Measurements from ENCODE around the gene PKD1.
"Not testable (repeated sequence)": the region's sequence is repeated elsewhere in the genome, so short reads cannot be mapped to it uniquely, and the experiment has no call there.

The PKD1 gene

GRCh38 chr16:2107121-2107790 lies 28.4 kb downstream of the PKD1 start:
- DNase-seq (ENCODE audit: low read depth) = not testable (repeated sequence)

- not testable (repeated sequence) for DNase-seq (ENCODE audit: low read depth)
Measured at GRCh38 chr16:2106211-2106610, 29.5 kb downstream of the PKD1 start.

GRCh38 chr16:2105769-2106168 lies 29.9 kb downstream of the PKD1 start:
- DNase-seq (ENCODE audit: low read depth) = not testable (repeated sequence)

- not testable (repeated sequence) for DNase-seq (ENCODE audit: low read depth)
Measured at GRCh38 chr16:2105291-2105690, 30.4 kb downstream of the PKD1 start.

- DNase-seq (ENCODE audit: low read depth) = not testable (repeated sequence)
Measured at GRCh38 chr16:2104464-2104863, 31.2 kb downstream of the PKD1 start.

- DNase-seq (ENCODE audit: low read depth) = no peak
Measured at GRCh38 chr16:2102471-2102870, 33.2 kb downstream of the PKD1 start.

- DNase-seq (ENCODE audit: low read depth) = not testable (repeated sequence)
Measured at GRCh38 chr16:2101581-2101980, 34.1 kb downstream of the PKD1 start.

GRCh38 chr16:2097689-2098088 lies 38.0 kb downstream of the PKD1 start:
- DNase-seq (ENCODE audit: low read depth) = not testable (repeated sequence)

GRCh38 chr16:2096853-2097595 lies 38.7 kb downstream of the PKD1 start:
- DNase-seq (ENCODE audit: low read depth) = no peak

GRCh38 chr16:2095918-2096582 lies 39.6 kb downstream of the PKD1 start:
- DNase-seq (ENCODE audit: low read depth) = no peak

GRCh38 chr16:2095315-2095853 lies 40.3 kb downstream of the PKD1 start:
- DNase-seq (ENCODE audit: low read depth) = no peak

GRCh38 chr16:2093793-2094192 lies 41.9 kb downstream of the PKD1 start:
- DNase-seq (ENCODE audit: low read depth) = no peak

GRCh38 chr16:2092866-2093265 lies 42.8 kb downstream of the PKD1 start:
- no peak for DNase-seq (ENCODE audit: low read depth)

GRCh38 chr16:2092256-2092620 lies 43.5 kb downstream of the PKD1 start:
- DNase-seq (ENCODE audit: low read depth) = no peak

GRCh38 chr16:2091547-2092255 lies 44.0 kb downstream of the PKD1 start:
- DNase-seq (ENCODE audit: low read depth) = no peak

GRCh38 chr16:2090777-2091546 lies 44.7 kb downstream of the PKD1 start:
- DNase-seq (ENCODE audit: low read depth) = no peak

- DNase-seq (ENCODE audit: low read depth) = no peak
Measured at GRCh38 chr16:2090481-2090776, 45.3 kb downstream of the PKD1 start.

- DNase-seq (ENCODE audit: low read depth) = no peak
Measured at GRCh38 chr16:2089706-2090480, 45.8 kb downstream of the PKD1 start.

GRCh38 chr16:2088759-2089358 lies 46.8 kb downstream of the PKD1 start:
- DNase-seq (ENCODE audit: low read depth) = no peak
